NCI-H2227 (cell line): ENCODE data around the gene SCLY.
"Not testable (repeated sequence)": the region's sequence is repeated elsewhere in the genome, so short reads cannot be mapped to it uniquely, and the experiment has no call there.

Experiments used
- DNase-seq: peaks from one replicate; lab custom pipeline; 2025; ENCODE audit not compliant: unreplicated experiment; lab: John Stamatoyannopoulos, UW

SCLY gene

DNA sequence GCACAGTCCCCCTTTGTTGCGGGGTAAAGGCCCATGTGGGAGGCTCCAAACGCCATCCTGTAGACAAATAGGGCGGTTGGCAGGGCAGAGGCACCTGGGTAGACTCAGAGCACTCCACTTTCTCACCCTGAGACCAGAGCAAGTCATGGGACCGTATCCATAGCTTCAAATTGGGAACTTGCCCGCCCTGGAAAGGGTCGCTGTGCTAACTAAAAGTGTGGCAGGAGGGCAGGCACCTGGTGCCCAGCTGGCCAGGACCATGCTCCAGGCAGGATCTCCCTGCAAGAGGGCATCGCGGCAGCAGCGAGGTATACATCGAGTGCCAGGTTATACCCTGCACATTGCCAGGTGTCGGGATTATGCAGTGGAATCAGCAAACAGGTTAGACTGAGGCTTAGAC is 20.8 kb upstream of the SCLY start:
- DNase-seq, result no peak

DNA sequence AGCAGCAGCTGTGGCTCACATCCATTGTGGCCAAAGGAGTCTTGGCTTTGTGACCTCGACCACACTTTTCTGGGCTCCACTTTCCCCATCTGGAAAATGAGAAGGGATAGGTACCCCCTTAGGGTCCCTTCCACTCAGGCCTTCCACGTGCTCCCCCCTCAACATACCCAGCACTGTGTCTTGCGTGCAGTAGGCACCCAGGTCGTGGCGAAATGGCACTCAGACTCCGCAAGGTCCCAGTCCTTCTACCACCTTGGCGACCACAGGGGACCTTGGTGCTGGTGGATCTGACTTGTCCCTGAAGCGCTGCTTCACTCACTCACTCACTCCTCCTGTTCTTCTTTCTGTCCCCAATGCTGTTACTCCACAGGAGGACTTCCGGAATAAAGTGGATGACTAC is 19.9 kb upstream of the SCLY start:
- DNase-seq, result no peak

DNA sequence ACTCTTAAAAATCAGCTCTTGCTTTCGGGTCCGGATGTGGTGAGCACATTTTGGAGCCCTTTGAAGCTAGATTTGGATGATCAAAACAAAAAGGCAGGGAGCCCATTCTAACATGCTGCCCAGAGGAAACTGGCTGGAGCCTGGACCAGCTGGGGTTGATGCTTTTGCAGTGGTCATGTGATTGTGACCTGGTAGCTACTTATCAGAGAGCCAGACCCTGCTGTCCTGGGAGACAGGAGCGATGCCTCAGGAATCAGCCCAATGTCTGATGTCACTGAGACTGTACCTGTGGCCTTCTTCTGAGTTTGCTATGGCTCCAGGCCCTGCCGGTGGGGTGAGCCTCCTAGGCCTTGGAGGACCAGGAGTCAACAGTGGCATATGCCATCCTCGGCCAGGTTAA is 18.7 kb upstream of the SCLY start:
- no peak for DNase-seq

DNA sequence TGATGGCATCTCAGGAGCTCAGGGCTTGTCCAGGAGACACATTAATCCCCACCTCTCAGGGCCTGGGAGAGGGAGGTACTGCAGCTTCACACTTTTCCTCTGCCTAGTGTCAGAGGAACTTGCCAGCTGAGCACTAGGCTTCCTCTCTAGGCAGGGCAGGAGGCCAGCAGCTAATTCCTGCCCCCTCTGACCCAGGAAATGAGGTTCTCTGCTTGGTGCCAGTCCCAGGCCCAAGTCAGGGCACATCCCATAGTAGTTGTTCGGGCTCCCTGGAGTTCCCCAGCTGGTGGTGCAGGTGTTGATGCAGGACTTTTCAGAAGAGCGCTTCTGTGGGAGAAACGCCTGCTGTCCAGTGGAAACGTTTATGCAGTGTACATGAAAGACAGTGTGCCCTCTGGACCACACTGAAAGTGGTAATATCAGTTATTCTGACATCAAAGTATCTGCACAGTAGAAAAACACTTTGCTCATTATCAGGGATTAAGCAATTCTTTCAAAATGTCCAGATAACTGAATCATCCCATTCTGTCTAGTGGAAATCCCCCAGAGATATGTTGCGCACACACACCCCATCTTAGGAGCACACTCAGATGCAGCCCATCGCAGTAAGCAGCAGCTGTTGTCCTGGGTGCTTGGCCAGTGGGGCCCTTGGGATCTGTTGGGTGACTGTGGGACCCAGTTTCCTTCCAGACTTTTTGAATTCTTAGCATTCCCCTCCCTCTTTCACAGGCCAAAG is 17.8 kb upstream of the SCLY start:
- no peak for DNase-seq

DNA sequence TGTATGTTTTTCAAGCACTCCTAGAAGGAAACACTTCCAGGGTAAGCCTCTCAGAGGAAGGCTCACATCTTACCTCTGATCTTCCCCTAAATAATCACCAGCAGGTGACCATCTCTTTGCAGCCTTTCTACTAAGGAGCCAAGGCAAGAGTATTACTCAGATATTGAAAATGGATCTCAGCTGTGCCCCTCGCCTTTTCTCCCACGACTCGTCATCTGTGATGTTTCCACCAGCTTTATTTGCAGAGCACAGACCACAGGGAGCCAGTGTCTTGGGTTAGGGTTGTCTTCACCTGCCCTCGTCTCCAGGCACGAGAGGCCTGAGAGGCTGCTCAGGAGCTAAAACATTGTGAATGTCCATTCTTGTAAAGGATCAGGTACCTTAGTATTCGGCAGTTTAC is 16.9 kb upstream of the SCLY start:
- DNase-seq, result no peak

DNA sequence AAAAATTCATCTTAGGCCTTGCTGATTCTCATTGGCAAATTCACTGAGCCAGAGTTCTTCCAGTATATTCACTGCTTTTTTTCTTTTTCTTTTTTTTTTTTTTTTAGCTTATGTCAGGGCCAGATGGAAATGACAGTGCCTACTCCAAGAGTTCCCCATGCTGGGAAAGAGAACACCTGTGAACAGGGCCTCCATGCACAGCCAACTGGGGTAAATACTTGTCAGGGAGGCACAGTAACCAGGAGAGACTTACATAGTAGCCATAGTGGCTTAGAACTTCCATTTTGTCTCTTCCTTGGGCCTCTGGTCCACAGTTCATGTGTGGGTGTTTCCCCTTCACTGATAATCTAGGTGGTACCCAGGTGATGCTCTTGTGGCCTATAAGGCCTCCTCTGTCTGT is 15.2 kb upstream of the SCLY start:
- DNase-seq, result no peak

DNA sequence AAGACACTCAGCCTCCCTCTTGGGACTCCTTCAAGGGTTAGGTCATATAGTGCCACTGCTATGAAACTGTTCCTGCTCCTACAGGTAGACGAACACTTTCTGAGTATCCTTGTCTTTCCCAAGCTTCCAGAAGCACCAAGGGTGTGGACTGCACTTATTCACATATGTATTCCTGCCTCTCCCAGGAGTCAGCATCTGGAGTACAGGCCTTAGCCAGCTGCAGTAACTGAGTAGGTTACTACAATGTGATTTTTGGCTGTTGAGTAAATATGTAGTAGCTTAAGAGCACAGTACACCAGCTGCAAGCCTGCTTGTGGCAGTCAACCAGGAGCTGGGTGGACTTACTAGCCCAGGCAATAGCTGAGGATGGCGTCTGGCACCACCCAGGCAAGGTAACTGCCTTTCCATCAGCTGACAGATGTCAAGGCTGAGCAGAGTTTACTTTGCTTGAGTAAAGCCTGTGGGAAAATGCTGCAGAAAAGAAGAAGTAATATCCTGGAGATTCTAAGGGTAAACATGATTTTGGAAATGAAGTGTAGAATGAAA is 14.0 kb upstream of the SCLY start:
- no peak for DNase-seq

DNA sequence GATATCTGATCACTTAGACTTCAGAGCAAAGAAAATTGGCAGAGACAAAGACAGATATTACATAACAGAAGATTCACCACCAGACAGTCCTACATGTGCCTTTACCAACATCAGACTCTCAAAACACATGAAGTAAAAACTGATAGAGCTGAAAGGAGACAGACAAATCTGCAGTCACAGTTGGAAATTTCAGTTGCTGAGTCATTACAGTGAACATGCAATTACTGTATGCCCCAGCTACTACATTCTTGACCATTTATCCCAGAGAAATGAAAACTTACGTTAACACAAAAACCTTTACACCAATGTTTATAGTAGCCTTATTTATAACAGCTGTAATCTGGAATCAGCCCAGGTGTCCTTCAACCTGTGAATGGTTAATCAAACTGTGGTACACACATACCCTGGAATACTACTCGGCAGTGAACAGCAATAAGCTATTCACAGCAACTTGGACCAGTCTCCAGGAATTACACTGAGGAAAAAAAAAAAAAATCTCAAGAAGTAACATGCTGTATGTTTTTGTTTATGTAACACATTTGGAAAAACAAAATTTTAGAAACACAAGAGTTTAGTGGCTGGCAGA is 7.5 kb upstream of the SCLY start:
- no peak for DNase-seq

DNA sequence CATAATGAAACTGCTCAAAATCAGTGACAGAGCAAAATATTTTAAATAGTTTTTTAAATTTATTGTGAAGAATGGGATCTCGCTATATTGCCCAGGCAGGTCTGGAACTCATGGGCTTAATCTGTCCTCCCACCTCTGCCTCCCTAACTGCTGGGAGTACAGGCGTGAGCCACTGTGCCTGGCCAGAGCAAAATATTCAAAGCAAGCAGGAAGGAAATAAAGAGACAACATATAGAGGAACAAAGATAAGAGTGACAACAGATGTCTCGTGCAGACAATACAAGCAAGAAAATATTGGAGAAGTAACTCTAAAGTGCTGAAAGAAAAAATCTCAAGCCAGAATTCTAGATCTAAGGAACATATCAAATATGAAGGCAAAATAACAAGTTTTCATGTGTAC is 5.0 kb upstream of the SCLY start:
- no peak for DNase-seq

DNA sequence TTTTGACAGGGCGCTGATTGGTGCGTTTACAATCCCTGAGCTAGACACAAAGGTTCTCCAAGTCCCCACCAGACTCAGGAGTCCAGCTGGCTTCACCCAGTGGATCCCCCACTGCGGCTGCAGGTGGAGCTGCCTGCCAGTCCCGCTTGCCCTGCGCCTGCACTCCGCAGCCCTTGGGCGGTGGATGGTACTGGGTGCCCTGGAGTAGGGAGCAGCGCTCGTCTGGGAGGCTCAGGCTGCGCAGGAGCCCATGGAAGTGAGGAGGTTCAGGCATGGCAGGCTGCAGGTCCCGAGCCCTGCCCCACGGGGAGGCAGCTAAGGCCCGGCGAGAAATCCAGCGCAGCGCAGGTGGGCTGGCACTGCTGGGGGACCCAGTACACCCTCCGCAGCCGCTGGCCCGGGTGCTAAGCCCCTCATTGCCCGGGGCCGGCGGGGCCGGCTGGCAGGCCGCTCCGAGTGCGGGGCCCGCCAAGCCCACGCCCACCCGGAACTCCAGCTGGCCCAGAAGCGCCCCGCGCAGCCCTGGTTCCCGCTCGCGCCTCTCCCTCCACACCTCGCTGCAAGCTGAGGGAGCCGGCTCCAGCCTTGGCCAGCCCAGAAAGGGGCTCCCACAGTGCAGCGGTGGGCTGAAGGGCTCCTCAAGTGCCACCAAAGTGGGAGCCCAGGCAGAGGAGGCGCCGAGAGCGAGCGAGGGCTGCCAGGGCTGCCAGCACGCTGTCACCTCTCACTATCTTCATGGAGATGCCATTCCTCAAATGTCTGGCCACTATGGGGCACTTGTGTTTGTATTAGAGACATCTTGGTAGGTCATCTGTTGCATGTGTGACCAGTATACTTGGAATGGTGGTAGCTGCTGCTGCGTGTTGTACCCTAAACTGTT is 2.9 kb upstream of the SCLY start:
- not testable (repeated sequence) for DNase-seq

DNA sequence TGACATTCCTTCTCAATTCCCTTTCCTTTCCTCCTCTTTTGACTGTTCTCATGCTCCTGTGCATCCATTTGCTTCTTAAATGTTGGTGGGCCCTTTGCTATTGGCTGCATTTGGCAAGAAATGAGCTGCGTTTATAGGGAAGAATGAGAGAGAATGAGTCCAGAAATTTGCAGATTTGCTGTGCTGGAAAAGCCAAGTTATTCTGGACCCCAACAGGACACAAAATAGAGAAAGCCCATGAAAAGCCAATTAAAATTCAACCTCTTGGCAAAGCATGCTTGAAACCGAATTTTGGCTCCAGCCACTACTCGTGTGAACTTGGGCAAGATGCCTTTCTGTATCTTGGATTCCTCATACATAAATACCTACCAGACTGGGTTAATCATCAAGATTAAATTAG is 1.3 kb upstream of the SCLY start:
- no peak for DNase-seq

DNA sequence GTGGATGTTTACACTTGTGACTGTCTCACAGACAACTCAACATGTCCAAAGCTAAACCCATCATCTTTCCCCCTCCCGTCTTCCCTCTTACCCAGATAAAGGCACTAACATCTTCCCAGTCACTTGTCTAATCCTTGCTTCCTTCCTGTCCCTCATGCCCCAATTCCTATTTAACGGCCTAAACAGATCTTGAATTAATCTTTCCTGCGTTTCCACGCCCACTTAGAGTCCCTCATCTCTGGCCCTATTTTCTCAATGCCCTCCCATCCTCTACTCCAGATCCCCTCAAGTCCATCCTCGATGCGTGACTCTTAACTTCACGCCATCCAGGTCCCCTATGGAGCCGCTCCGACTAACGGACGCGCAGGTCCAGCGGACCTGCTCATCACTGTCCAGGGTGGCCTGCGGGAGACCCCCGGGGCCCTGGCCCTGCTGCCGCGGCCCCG is 682 bp upstream of the SCLY start:
- DNase-seq, result no peak

DNA sequence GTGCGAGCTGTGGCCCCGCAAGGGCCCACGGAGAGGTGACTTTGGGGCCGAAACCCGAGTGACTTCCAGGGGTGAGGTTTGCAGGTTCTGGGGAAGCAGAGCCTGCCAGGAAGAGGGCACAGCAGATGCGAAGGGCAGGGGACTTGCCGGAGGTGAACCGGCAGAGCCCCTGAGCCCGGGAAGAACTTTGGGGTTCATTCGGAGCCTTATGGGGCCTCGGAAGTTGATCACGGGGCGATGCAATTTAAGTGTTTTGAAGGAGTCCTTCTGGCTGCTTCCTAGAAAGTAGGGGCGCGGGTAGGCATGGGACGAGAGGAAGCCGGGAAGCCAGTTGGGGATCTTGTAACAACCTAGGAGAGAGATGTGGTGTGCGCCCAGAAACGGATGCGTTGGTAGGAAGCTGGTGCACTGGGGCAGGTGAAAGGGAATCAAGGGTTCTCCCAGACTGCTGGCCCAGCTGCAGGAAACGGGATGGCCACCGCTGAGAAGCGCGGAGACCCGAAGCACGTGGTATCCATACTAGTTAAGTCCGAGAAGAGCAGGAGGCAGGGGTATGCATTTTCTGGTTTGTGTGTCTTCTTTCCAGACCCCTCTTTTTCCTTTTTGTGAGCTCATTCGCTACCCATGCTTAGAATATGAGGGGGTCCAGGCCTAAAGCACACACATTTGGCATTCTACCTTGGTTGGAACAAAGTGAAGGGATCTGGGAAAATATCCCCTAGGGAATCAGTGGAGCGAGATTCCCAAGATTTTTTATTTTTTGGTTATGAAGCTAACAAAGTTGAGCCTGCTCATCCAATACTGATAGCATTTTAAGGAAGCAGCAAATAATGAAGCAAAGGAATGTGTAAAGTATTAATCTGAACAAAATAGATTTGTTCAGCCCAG is 758 bp downstream of the SCLY start:
- DNase-seq, result peak; percentile 33

DNA sequence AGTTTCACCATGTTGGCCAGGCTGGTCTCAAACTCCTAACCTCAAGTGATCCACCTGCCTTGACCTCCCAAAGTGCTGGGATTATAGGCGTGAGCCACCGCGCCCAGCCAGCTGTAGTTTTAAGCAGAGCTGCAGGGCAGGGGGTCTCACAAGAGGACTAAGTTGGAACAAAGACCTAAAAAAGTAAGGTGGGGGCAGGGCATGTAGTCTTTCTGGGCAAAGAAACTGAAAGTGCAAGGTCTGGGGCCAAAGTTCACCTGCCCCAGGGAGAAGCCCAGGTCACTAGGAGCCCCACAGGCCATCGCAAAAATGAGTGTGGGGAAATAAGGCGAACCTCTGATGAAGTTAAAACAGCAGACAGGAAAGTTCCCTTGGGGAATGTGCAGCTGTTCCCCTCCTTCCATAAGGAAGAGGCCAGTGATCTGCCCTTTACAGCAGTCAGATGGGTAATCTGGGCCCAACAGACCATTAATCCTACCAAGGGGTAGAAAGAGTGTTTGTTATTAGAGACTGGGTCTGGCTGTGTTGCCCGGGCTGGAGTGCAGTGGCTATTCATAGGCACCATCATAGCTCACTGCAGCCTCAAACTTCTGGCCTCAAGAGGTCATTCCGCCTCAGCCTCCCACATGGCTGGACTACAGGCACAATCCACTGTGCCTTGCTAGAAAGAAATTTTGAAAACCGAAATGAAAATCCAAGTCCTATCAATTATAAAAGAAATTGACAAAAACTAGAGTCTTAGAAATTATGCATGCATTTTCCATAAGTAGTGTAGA is 2.8 kb downstream of the SCLY start:
- DNase-seq, result no peak

DNA sequence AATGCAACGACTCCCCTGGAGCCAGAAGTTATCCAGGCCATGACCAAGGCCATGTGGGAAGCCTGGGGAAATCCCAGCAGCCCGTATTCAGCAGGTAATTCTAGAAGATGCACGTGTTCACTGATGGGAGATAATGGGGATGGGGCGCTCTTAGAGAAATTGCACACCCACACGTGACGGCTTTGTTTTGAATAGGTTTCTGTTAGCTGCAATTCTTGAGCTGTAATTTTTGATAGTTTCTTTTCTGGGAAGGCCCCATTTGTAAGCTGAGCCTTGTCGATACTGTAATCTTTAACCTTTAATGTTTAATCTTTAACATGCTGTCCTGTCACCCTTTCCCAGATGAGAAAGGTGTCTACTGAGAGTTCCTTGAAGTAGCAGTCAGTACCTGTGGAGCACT is 3.6 kb downstream of the SCLY start:
- DNase-seq, result no peak

DNA sequence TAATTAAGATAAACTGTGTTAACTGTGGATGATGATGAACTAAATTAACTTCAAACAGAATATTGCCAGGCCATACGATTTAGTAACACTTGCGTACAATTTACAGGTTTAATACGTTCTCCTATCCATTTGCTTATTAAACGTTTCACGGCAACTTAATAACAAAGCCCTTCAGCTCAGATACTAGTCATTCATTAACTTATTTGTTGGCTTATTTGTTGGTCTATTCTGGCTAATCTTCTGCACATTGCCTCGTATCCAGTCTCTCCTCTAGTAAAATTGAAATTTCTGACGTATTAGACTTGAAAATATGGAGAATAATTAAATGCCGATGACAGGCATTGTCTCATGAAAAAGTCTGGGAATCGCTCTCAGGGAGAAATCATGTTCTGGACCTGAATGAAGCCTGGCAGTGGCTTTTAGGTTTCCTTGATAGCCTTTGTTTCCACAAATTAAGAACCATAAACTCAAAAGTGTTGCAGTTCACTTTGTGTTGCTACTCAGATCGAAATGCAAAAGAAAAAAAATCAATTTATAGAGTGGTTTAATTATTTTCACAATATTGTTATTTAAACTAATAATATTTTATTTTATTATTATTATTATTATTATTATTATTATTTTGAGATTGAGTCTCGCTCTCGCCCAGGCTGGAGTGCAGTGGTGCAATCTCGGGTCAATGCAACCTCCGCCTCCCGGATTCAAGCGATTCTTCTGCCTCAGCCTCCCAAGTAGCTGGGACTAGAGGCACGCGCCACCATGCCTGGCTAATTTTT is 4.5 kb downstream of the SCLY start:
- DNase-seq, result no peak

DNA sequence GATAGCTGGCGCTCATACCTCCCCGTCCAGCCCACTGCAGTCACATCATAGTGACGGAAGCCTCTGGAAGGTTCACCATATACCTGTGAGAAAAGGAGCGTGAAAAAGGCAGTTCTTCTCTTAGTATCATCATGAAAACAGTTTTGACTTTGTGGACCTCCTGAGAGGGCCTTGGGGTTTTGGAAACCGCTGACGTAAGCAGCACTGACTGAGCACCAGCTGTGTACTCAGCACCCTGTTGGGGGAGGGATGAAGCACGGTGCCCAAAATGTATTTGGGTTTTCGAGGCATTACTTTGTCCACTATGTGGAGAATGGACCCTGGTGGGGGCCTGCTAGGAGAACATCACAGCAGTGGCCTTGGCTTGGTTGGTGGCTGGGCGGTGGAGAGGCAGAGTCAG is 5.4 kb downstream of the SCLY start:
- DNase-seq, result no peak

DNA sequence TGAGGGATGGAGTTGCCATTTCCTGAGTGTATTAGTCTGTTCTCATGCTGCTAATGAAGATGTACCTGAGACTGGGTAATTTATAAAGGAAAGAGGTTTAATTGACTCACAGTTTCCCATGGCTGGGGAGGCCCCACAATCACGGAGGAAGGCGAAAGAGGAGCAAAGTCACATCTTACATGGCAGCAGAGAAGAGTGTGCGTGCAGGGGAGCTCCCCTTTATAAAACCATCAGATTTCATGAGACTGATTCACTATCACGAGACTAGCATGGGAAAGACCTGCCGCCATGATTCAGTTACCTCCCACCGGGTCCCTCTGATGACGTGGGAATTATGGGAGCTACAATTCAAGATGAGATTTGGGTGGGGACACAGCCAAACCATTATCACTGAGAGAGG is 5.9 kb downstream of the SCLY start:
- DNase-seq, result not testable (repeated sequence)

DNA sequence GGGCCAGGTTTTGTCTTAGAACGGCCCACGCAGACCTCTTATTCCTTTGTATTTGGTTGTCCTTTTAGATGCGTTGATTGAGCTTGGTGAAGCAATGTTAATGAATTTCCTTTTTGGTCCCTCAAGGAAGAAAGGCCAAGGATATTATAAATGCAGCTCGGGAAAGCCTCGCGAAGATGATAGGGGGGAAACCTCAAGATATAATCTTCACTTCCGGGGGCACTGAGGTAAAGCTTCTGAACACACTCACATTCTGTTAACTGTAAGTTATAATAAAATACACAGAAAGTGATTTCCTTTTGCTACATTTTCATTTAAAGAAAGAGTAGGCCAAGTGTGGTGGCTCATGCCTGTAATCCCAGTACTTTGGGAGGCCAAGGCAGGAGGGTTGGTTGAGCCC is 7.1 kb downstream of the SCLY start:
- no peak for DNase-seq
